K562 (cell line): ENCODE measurements around the gene GATA6. TPM values are rescaled to one million over a fixed set of nuclear protein-coding genes. Genes with fewer than 3 reads are reported as not detected.
A peak's percentile ranks its signal among the peaks of the same experiment; 100 is the strongest.

Experiments
- ATAC-seq: fragments of 200-7000 bp; cut with Tn5 transposase; 3 replicates; pipeline ENCODE4 v1.9.1; 2020; ENCODE audit warnings: moderate library complexity
- BruUV-seq: library from RNA; stranded (reverse); fragments of 400-500 nt; replicated peaks from 2 replicates; lab custom pipeline; 2021; lab: Mats Ljungman, UMichigan
- CTCF ChIA-PET: fragments of 300-600 bp; formaldehyde crosslinking; extraction: SDS; loops from one replicate; lab custom pipeline; 2021; ENCODE audit warnings: low intra/inter-chr PET ratio; lab: Yijun Ruan, JAX
- POLR2A ChIA-PET: fragments of 300-600, 350-650 bp; sonication (Branson Sonifier 250); formaldehyde crosslinking; extraction: SDS; loops from one replicate; lab custom pipeline; 2021; ENCODE audit warnings: antibody characterized with exemption, inconsistent platforms; lab: Yijun Ruan, JAX
- DNase-seq, 4 experiments: peaks; one replicate each; pipeline versions ENCODE4 v3.0.0 to v3.0.0-alpha.2; 2011 to 2018; ENCODE audit warnings: low spot score in 3 of 4, mixed read lengths in 3 of 4; ENCODE audit errors: extremely low read depth in 1 of 4
- FAIRE-seq: peaks from 2 replicates; lab custom pipeline; 2011; peaks lifted over from hg19 to GRCh38; lab: Jason Lieb, UNC
- H2AFZ ChIP-seq: 2 replicates; pipeline ENCODE4 v1.6.0; 2011; ENCODE audit warnings: low read depth, low read length, control low read depth, inconsistent platforms
- H3K27ac ChIP-seq: fragments of 200-600 bp; 3 replicates; pipeline ENCODE4 v1.8.0; 2011; ENCODE audit warnings: low read depth, mild to moderate bottlenecking, control low read depth, inconsistent platforms, low read length, moderate library complexity, mixed read lengths; ENCODE audit errors: extremely low read depth
- H3K27me3 ChIP-seq, 2 experiments: fragments of 300-600 bp in 1 of 2; 2 replicates in 1 of 2; 3 replicates in 1 of 2; pipeline versions ENCODE4 v1.6.0 to v1.8.0; 2011; ENCODE audit warnings: inconsistent platforms in 2 of 2, low read length in 2 of 2, mild to moderate bottlenecking in 1 of 2, mixed read lengths in 1 of 2, moderate library complexity in 1 of 2; ENCODE audit not compliant: control insufficient read depth in 2 of 2, insufficient read depth in 2 of 2
- H3K36me3 ChIP-seq: fragments of 300-600 bp; 3 replicates; pipeline ENCODE4 v1.8.0; 2011; ENCODE audit warnings: mild to moderate bottlenecking, low read length, inconsistent platforms; ENCODE audit not compliant: control insufficient read depth, insufficient read depth
- H3K4me1 ChIP-seq, 2 experiments: fragments of 200-600 bp in 1 of 2; replicated peaks in 1 of 2; 2 replicates in 1 of 2; 3 replicates in 1 of 2; pipeline versions ENCODE4 v1.5.1 to v1.8.0; 2011; ENCODE audit warnings: inconsistent platforms in 2 of 2, low read length in 2 of 2, mild to moderate bottlenecking in 1 of 2, mixed read lengths in 1 of 2, moderate library complexity in 1 of 2; ENCODE audit not compliant: control insufficient read depth in 2 of 2, insufficient read depth in 2 of 2
- H3K4me2 ChIP-seq: 2 replicates; pipeline ENCODE4 v1.6.1; 2011; ENCODE audit warnings: low read length, control low read depth, inconsistent platforms, mixed read lengths; ENCODE audit not compliant: insufficient read depth
- H3K4me3 ChIP-seq: fragments of 200-600 bp; sonication (generic), shearing (Covaris generic); 2 replicates; pipeline ENCODE4 v1.5.1; 2016; ENCODE audit warnings: control low read depth, inconsistent platforms
- H3K79me2 ChIP-seq: fragments of 200-600 bp; 3 replicates; pipeline ENCODE4 v1.8.0; 2011; ENCODE audit warnings: low read length, inconsistent platforms; ENCODE audit not compliant: control insufficient read depth, insufficient read depth
- H3K9ac ChIP-seq, 2 experiments: 2 replicates each; pipeline versions ENCODE4 v1.6.0 to v1.6.1; 2011; ENCODE audit warnings: low read depth in 2 of 2, low read length in 2 of 2, control low read depth in 1 of 2, inconsistent platforms in 1 of 2, mild to moderate bottlenecking in 1 of 2, mixed read lengths in 1 of 2; ENCODE audit not compliant: insufficient read depth in 1 of 2
- H3K9me1 ChIP-seq: one replicate; pipeline ENCODE4 v1.6.0; 2011; ENCODE audit warnings: inconsistent platforms, mild to moderate bottlenecking, low read length, moderate library complexity; ENCODE audit not compliant: control insufficient read depth, insufficient read depth
- H3K9me3 ChIP-seq: replicated peaks from 2 replicates; pipeline ENCODE4 v1.5.1; 2011; ENCODE audit warnings: low read depth, low read length, inconsistent platforms; ENCODE audit not compliant: control insufficient read depth, insufficient read depth
- H4K20me1 ChIP-seq: replicated peaks from 2 replicates; pipeline ENCODE4 v1.6.1; 2011; ENCODE audit warnings: low read length, inconsistent platforms, mixed read lengths; ENCODE audit not compliant: control insufficient read depth, insufficient read depth
- CBFA2T3 ChIP-seq: fragments of 450-650 bp; IDR thresholded peaks from 2 replicates; pipeline ENCODE4 v1.6.1; 2017
- FOSL1 ChIP-seq: fragments of 200-800 bp; sonication (Bioruptor generic); conservative IDR thresholded peaks from 2 replicates; pipeline ENCODE4 v1.6.1; 2016; ENCODE audit warnings: missing genetic modification characterization, missing compliant biosample characterization
- ILF3 ChIP-seq: fragments of 450-650 bp; IDR thresholded peaks from 2 replicates; pipeline ENCODE4 v1.6.1; 2018; ENCODE audit warnings: antibody characterized with exemption, mild to moderate bottlenecking, moderate library complexity, borderline replicate concordance
- ZNF431 ChIP-seq: sonication (generic); formaldehyde crosslinking; IDR thresholded peaks from 2 replicates; pipeline ENCODE4 v1.8.0; 2022; ENCODE audit warnings: mild to moderate bottlenecking, missing genetic modification reagents
- WGBS: fragments of 100-300 bp; shearing (Covaris generic); methylation state at CpG from one replicate; pipeline ENCODE4 v1.1.6; 2016; ENCODE audit warnings: low coverage, mixed read lengths; ENCODE audit not compliant: insufficient coverage; ENCODE audit errors: missing lambda C conversion rate; 5-methylcytosine and 5-hydroxymethylcytosine counted together
- in situ Hi-C: fragments of 300-500 bp; cut with MboI; formaldehyde crosslinking; loops from 4 replicates; pipeline ENCODE4 v1.15.0; 2018; ENCODE audit warnings: inconsistent platforms, mixed read lengths
- intact Hi-C: fragments of 100-400 bp; cut with micrococcal nuclease; formaldehyde crosslinking; loops from 2 replicates; pipeline ENCODE4 v1.14.2; 2022
- polyA plus RNA-seq, 8 experiments: library from polyadenylated mRNA; depleted of rRNA in 4 of 8; stranded (reverse) in 5 of 8; unstranded in 3 of 8; fragments of >200 nt; fragmentation: Nextera tagmentation in 2 of 8; fragmentation: Illumina TruSeq in 1 of 8; extraction: Ambion mirVana in 2 of 8; extraction: Trizol in 1 of 8; gene quantifications; 2 replicates each; pipeline versions ENCODE4 v1.2.1 to v1.2.3, GENCODE V29; 2011 to 2014; ENCODE audit warnings: inconsistent platforms in 1 of 8, missing spikeins in 1 of 8
- total RNA-seq, 7 experiments: library from RNA; depleted of rRNA in 6 of 7; stranded (reverse); fragments of >200 nt in 6 of 7; fragmentation: Illumina TruSeq in 2 of 7; extraction: Trizol in 2 of 7; gene quantifications; 2 replicates each; pipeline versions ENCODE4 v1.2.1 to v1.2.3, GENCODE V29; 2011 to 2021; ENCODE audit warnings: low replicate concordance in 1 of 7
- TF ChIP-seq, protein P1 (sequence below): fragments of 450-650 bp; IDR thresholded peaks from 2 replicates; pipeline ENCODE4 v1.6.1; 2016; ENCODE audit warnings: borderline replicate concordance
- TF ChIP-seq, protein P2 (sequence below): fragments of 200-800 bp; sonication (Bioruptor generic); IDR thresholded peaks from 2 replicates; pipeline ENCODE4 v1.6.1; 2017; ENCODE audit warnings: missing genetic modification characterization, missing compliant biosample characterization

GATA6 gene
- total and polyA plus RNA-seq, 9 of the 15 experiments (the other 6 are each of a cell fraction or from before 2014, with no cell fraction given), result 0.01 to 0.24 (median 0.16) TPM; not detected in 5

DNA sequence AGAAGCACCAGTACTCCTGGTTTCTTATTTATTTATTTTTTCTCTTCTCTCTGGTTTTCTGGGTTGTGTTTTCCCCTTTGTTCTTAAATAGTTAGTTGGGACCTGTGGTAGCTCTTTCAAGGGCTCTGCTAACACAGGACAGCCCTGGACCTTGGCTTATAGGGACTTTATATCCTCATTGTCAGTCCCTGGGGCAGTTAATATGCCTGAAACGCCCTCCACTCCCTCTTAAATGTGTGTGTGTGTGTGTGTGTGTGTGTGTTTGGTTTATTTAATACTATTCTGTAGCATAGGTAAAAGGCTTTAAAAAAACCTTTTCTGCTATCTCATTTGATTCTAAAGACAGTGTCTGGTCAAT, 54.6 kb downstream of the GATA6 start:
- Histone ChIP-seq H3K4me3 (no peak overlapping the region), H3K4me2 (no peak overlapping the region), H3K9ac (no peak overlapping the region), H3K9me1 (no peaks in the 10 kb centered on the region), H3K4me1 (0 out of 5 replicates have a peak, but pooled peaks cover 0 to 2% of the 10 kb centered on the region in 2 experiments), H3K9me3 (no peaks in the 10 kb centered on the region), H3K27ac (no peak overlapping the region), H4K20me1 (0 out of 2 replicates have a peak, but pooled peaks cover 7% of the 10 kb centered on the region), H2AFZ (no peak overlapping the region), H3K27me3 (peaks cover 8 to 22% of the 10 kb centered on the region in 2 experiments), H3K36me3 (no peaks in the 10 kb centered on the region), H3K79me2 (no peaks in the 10 kb centered on the region)
- WGBS, result 0% methylated on average over 1 of the region's 1 CpG
- BruUV-seq, result no TSS peak
- ChIA-PET CTCF (no interaction called here), POLR2A (no interaction called here)
- no peak for FAIRE-seq
- intact Hi-C loops, result no loop called here
- in situ Hi-C loops, result no loop called here
- no peak for DNase-seq
- TF ChIP-seq, protein P1, sequence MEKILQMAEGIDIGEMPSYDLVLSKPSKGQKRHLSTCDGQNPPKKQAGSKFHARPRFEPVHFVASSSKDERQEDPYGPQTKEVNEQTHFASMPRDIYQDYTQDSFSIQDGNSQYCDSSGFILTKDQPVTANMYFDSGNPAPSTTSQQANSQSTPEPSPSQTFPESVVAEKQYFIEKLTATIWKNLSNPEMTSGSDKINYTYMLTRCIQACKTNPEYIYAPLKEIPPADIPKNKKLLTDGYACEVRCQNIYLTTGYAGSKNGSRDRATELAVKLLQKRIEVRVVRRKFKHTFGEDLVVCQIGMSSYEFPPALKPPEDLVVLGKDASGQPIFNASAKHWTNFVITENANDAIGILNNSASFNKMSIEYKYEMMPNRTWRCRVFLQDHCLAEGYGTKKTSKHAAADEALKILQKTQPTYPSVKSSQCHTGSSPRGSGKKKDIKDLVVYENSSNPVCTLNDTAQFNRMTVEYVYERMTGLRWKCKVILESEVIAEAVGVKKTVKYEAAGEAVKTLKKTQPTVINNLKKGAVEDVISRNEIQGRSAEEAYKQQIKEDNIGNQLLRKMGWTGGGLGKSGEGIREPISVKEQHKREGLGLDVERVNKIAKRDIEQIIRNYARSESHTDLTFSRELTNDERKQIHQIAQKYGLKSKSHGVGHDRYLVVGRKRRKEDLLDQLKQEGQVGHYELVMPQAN, result no peak
- TF ChIP-seq, protein P2, sequence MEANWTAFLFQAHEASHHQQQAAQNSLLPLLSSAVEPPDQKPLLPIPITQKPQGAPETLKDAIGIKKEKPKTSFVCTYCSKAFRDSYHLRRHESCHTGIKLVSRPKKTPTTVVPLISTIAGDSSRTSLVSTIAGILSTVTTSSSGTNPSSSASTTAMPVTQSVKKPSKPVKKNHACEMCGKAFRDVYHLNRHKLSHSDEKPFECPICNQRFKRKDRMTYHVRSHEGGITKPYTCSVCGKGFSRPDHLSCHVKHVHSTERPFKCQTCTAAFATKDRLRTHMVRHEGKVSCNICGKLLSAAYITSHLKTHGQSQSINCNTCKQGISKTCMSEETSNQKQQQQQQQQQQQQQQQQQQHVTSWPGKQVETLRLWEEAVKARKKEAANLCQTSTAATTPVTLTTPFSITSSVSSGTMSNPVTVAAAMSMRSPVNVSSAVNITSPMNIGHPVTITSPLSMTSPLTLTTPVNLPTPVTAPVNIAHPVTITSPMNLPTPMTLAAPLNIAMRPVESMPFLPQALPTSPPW (CRISPR knock-in tag), result no peak
- TF ChIP-seq FOSL1 (0 out of 2 replicates have a peak, but pooled peaks have one; percentile 7), ILF3 (no peak), CBFA2T3 (0 out of 2 replicates have a peak, but pooled peaks have one; percentile 1), ZNF431 (CRISPR knock-in tag) (no peak)
- ATAC-seq, result no peak; the same call in 2 of the 3 replicates
